Hepatocyte (in vitro differentiated cells): ENCODE results near the gene RHOH. TPM values are rescaled to one million over a fixed set of nuclear protein-coding genes. Genes with fewer than 3 reads are reported as not detected.

Source experiments
- DNase-seq: peaks from one replicate; pipeline ENCODE4 v3.0.0-alpha.2; 2016; ENCODE audit warnings: low spot score
- H2AFZ ChIP-seq: fragments of 200-600 bp; sonication (generic); 2 replicates; pipeline ENCODE4 v1.6.0; 2016; ENCODE audit warnings: antibody characterized with exemption, mild to moderate bottlenecking
- H3K27ac ChIP-seq: fragments of 200-600 bp; sonication (generic); 2 replicates; pipeline ENCODE4 v1.5.1; 2016; ENCODE audit warnings: mild to moderate bottlenecking
- H3K27me3 ChIP-seq: fragments of 200-600 bp; sonication (generic); 2 replicates; pipeline ENCODE4 v1.6.1; 2016
- H3K36me3 ChIP-seq: fragments of 200-600 bp; sonication (generic); replicated peaks from 2 replicates; pipeline ENCODE4 v1.5.1; 2016; ENCODE audit warnings: low read depth; ENCODE audit not compliant: insufficient read depth
- H3K4me1 ChIP-seq: fragments of 200-600 bp; sonication (generic); 2 replicates; pipeline ENCODE4 v1.5.1; 2016; ENCODE audit warnings: mild to moderate bottlenecking, moderate library complexity; ENCODE audit not compliant: insufficient read depth
- H3K4me2 ChIP-seq: fragments of 200-600 bp; sonication (generic); 2 replicates; pipeline ENCODE4 v1.6.0; 2016
- H3K4me3 ChIP-seq: fragments of 200-600 bp; sonication (generic); 2 replicates; pipeline ENCODE4 v1.5.1; 2016; ENCODE audit warnings: mild to moderate bottlenecking
- H3K79me2 ChIP-seq: fragments of 200-600 bp; sonication (generic); 2 replicates; pipeline ENCODE4 v1.6.0; 2017; ENCODE audit warnings: mild to moderate bottlenecking
- H3K9me2 ChIP-seq: fragments of 200-600 bp; sonication (generic); replicated peaks from 2 replicates; pipeline ENCODE4 v1.6.0; 2017; ENCODE audit warnings: mild to moderate bottlenecking; ENCODE audit not compliant: insufficient read depth
- H3K9me3 ChIP-seq: fragments of 200-600 bp; sonication (generic); 2 replicates; pipeline ENCODE4 v1.5.1; 2016; ENCODE audit warnings: low read depth, mild to moderate bottlenecking
- H4K20me1 ChIP-seq: fragments of 200-600 bp; sonication (generic); 2 replicates; pipeline ENCODE4 v1.6.0; 2016; ENCODE audit warnings: mild to moderate bottlenecking; ENCODE audit not compliant: insufficient read depth, poor library complexity, severe bottlenecking
- EZH2 ChIP-seq: fragments of 200-600 bp; sonication (generic); IDR thresholded peaks from 2 replicates; pipeline ENCODE4 v1.6.1; 2016; ENCODE audit warnings: antibody characterized with exemption, mild to moderate bottlenecking, borderline replicate concordance
- EZH2phosphoT487 ChIP-seq: fragments of 200-600 bp; sonication (generic); IDR thresholded peaks from one replicate; pipeline ENCODE4 v1.6.1; 2018; ENCODE audit warnings: antibody characterized with exemption, mild to moderate bottlenecking, low read depth, moderate library complexity; ENCODE audit not compliant: unreplicated experiment, severe bottlenecking
- WGBS: methylation state at CpG from one replicate; pipeline ENCODE4 v1.1.6; 2016; ENCODE audit warnings: low lambda C conversion rate; ENCODE audit errors: missing lambda C conversion rate; 5-methylcytosine and 5-hydroxymethylcytosine counted together
- polyA plus RNA-seq: library from polyadenylated mRNA; unstranded; fragments of >200 nt; fragmentation: Nextera tagmentation; extraction: Ambion mirVana; gene quantifications from 2 replicates; pipeline ENCODE4 v1.2.1, GENCODE V29; 2016
- total RNA-seq: library from RNA; depleted of rRNA; stranded (reverse); fragments of >200 nt; gene quantifications from 2 replicates; pipeline ENCODE4 v1.2.3, GENCODE V29; 2014
- TF ChIP-seq, protein P1 (sequence below): fragments of 200-600 bp; sonication (generic); IDR thresholded peaks from 2 replicates; pipeline ENCODE4 v1.5.1; 2016; ENCODE audit warnings: antibody characterized with exemption, mild to moderate bottlenecking; ENCODE audit not compliant: poor library complexity

Gene RHOH
- total and polyA plus RNA-seq, 2 experiments from 2014 or later = not detected

DNA sequence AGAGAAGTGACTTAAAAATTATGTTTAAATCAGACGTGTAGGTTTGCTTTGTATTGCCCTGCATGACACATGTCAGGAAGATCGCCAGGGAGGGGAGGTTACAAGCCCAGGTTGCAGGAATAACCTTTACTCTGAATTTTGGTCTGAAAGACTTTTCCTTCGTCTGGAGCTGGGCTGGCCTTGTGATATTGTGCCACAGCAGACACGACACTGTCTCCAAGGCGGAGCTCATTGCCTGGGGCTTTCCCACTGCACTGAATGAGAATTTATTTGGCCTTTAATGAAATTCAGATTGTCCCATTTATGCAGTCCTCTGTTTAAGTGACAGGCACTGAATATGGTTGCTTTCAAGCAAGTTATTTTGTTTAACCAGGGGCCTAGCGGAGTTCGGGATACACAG, 45.1 kb downstream of the RHOH start:
- Histone ChIP-seq H3K4me2 (no peak overlapping the region), H3K4me3 (no peak overlapping the region), H3K4me1 (peaks cover 4% of the 10 kb centered on the region), H3K9me2 (no peaks in the 10 kb centered on the region), H3K36me3 (no peaks in the 10 kb centered on the region), H4K20me1 (no peaks in the 10 kb centered on the region), H2AFZ (no peak overlapping the region), H3K27me3 (no peaks in the 10 kb centered on the region), H3K79me2 (no peaks in the 10 kb centered on the region), H3K27ac (no peak overlapping the region), H3K9me3 (no peaks in the 10 kb centered on the region)
- DNase-seq = no peak
- TF ChIP-seq EZH2phosphoT487 (no peak), EZH2 (no peak)
- TF ChIP-seq, protein P1, sequence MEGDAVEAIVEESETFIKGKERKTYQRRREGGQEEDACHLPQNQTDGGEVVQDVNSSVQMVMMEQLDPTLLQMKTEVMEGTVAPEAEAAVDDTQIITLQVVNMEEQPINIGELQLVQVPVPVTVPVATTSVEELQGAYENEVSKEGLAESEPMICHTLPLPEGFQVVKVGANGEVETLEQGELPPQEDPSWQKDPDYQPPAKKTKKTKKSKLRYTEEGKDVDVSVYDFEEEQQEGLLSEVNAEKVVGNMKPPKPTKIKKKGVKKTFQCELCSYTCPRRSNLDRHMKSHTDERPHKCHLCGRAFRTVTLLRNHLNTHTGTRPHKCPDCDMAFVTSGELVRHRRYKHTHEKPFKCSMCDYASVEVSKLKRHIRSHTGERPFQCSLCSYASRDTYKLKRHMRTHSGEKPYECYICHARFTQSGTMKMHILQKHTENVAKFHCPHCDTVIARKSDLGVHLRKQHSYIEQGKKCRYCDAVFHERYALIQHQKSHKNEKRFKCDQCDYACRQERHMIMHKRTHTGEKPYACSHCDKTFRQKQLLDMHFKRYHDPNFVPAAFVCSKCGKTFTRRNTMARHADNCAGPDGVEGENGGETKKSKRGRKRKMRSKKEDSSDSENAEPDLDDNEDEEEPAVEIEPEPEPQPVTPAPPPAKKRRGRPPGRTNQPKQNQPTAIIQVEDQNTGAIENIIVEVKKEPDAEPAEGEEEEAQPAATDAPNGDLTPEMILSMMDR = no peak
- WGBS = 67% methylated on average over 7 of the region's 7 CpGs

DNA sequence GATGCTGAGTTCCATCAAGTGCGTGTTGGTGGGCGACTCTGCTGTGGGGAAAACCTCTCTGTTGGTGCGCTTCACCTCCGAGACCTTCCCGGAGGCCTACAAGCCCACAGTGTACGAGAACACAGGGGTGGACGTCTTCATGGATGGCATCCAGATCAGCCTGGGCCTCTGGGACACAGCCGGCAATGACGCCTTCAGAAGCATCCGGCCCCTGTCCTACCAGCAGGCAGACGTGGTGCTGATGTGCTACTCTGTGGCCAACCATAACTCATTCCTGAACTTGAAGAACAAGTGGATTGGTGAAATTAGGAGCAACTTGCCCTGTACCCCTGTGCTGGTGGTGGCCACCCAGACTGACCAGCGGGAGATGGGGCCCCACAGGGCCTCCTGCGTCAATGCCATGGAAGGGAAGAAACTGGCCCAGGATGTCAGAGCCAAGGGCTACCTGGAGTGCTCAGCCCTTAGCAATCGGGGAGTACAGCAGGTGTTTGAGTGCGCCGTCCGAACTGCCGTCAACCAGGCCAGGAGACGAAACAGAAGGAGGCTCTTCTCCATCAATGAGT, 46.6 kb downstream of the RHOH start:
- DNase-seq = no peak
- Histone ChIP-seq H3K4me1 (peaks cover 4% of the 10 kb centered on the region), H3K79me2 (no peaks in the 10 kb centered on the region), H3K36me3 (no peaks in the 10 kb centered on the region), H3K27ac (no peak overlapping the region), H4K20me1 (no peaks in the 10 kb centered on the region), H3K4me2 (no peak overlapping the region), H3K9me2 (no peaks in the 10 kb centered on the region), H3K27me3 (no peaks in the 10 kb centered on the region), H3K9me3 (no peaks in the 10 kb centered on the region), H2AFZ (no peak overlapping the region), H3K4me3 (no peak overlapping the region)
- WGBS = 98% methylated on average over 19 of the region's 19 CpGs
- TF ChIP-seq EZH2 = no peak
- no peak for TF ChIP-seq EZH2phosphoT487
- TF ChIP-seq, protein P1 = no peak

GRCh38 chr4:40244606-40245005, 47.8 kb downstream of the RHOH start:
- Histone ChIP-seq H3K36me3 (no peaks in the 10 kb centered on the region), H3K4me2 (no peak overlapping the region), H3K27me3 (no peaks in the 10 kb centered on the region), H2AFZ (no peak overlapping the region), H3K9me3 (no peaks in the 10 kb centered on the region), H3K27ac (no peak overlapping the region), H4K20me1 (no peaks in the 10 kb centered on the region), H3K4me3 (no peak overlapping the region), H3K79me2 (no peaks in the 10 kb centered on the region), H3K4me1 (peaks cover 4% of the 10 kb centered on the region), H3K9me2 (no peaks in the 10 kb centered on the region)
- WGBS = 94% methylated on average over 2 of the region's 2 CpGs
- no peak for DNase-seq
- TF ChIP-seq EZH2phosphoT487 (no peak), EZH2 (no peak)
- TF ChIP-seq, protein P1 = no peak
